ENCODE results near the gene ATG2B.

DNA sequence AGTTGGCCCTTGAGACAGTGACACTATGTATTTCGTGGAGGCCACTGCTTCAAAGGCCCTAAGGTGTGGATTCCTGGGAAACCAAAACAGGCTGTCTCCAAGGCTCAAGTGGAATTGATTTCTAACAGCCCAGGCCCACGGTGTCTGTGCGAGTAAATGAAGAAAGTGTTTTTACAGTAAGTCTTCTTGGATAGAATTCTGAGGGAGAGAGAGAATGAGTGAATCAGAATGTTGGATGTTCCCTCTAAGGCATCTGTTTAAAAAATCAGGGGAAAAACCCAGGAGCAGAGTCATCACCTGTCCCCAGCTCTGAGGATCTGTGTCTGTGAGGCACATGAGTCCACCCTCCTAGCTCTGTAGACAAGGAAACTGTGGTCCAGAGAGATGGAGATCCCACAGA is 129.5 kb downstream of the ATG2B start:
- TF ChIP-seq, protein P1, sequence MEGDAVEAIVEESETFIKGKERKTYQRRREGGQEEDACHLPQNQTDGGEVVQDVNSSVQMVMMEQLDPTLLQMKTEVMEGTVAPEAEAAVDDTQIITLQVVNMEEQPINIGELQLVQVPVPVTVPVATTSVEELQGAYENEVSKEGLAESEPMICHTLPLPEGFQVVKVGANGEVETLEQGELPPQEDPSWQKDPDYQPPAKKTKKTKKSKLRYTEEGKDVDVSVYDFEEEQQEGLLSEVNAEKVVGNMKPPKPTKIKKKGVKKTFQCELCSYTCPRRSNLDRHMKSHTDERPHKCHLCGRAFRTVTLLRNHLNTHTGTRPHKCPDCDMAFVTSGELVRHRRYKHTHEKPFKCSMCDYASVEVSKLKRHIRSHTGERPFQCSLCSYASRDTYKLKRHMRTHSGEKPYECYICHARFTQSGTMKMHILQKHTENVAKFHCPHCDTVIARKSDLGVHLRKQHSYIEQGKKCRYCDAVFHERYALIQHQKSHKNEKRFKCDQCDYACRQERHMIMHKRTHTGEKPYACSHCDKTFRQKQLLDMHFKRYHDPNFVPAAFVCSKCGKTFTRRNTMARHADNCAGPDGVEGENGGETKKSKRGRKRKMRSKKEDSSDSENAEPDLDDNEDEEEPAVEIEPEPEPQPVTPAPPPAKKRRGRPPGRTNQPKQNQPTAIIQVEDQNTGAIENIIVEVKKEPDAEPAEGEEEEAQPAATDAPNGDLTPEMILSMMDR (IDR thresholded peaks at IDR 0.05), result no peak
- no peak for TF ChIP-seq POLR2A (IDR thresholded peaks at IDR 0.05)
